ENCODE measurements around the gene FBN1. TPM values are rescaled to one million over a fixed set of nuclear protein-coding genes. Genes with fewer than 3 reads are reported as not detected.

FBN1 gene
- total RNA-seq, 1 experiment from 2014 or later, result 0.43 TPM

DNA sequence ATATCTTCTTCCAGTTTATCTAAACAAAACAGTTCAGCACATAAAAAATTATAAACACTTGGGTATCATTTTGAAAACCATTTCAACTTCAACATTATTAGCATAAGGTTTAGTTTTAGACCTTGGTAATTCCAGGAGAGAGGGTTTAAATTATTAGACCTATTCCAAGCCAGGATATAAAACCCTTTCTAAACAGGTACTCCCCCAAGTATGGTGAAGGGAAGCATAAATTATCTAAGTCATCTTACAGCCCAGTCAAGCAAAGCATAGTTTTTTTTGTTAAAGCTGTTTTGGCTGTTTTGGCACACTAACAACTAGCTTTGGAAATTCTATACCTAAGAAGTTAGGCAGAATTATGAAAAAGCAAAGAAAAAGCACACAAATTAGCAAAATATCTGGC, 87.3 kb downstream of the FBN1 start:
- intact Hi-C loops (cut with micrococcal nuclease; ENCODE audit: unreplicated experiment), result no loop called here
- no peak overlapping the region for H3K4me3 Mint-ChIP-seq (ENCODE audit: unreplicated experiment)
- Histone ChIP-seq H3K4me1 (no peaks in the 10 kb centered on the region), H3K4me3 (ENCODE audit: low read depth, low read length) (no peak overlapping the region), H3K27me3 (replicated peaks; ENCODE audit: control insufficient read depth, insufficient read depth, low read length) (no peaks in the 10 kb centered on the region), H3K9me3 (no peaks in the 10 kb centered on the region), H3K36me3 (ENCODE audit: control insufficient read depth, insufficient read depth, low read length) (no peaks in the 10 kb centered on the region)
- no TSS peak for BruUV-seq (replicated peaks)
- TF ChIP-seq, protein P1, sequence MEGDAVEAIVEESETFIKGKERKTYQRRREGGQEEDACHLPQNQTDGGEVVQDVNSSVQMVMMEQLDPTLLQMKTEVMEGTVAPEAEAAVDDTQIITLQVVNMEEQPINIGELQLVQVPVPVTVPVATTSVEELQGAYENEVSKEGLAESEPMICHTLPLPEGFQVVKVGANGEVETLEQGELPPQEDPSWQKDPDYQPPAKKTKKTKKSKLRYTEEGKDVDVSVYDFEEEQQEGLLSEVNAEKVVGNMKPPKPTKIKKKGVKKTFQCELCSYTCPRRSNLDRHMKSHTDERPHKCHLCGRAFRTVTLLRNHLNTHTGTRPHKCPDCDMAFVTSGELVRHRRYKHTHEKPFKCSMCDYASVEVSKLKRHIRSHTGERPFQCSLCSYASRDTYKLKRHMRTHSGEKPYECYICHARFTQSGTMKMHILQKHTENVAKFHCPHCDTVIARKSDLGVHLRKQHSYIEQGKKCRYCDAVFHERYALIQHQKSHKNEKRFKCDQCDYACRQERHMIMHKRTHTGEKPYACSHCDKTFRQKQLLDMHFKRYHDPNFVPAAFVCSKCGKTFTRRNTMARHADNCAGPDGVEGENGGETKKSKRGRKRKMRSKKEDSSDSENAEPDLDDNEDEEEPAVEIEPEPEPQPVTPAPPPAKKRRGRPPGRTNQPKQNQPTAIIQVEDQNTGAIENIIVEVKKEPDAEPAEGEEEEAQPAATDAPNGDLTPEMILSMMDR (IDR thresholded peaks at IDR 0.05; ENCODE audit: insufficient read depth in 1 of 2, low read depth in 1 of 2, low read length in 1 of 2, severe bottlenecking in 1 of 2, unreplicated experiment in 1 of 2), result no peak
- ChIA-PET POLR2A (no interaction called here), CTCF (no interaction called here)
- H3K27me3 Mint-ChIP-seq (ENCODE audit: insufficient read depth, unreplicated experiment), result peaks cover 10% of the 10 kb centered on the region
- no peak for DNase-seq
- no peaks in the 10 kb centered on the region for H3K9me3 Mint-ChIP-seq (ENCODE audit: unreplicated experiment)
- no peaks in the 10 kb centered on the region for H3K36me3 Mint-ChIP-seq (ENCODE audit: insufficient read depth, unreplicated experiment)
- no peak overlapping the region for H3K27ac Mint-ChIP-seq (ENCODE audit: unreplicated experiment)
- no peaks in the 10 kb centered on the region for H3K4me1 Mint-ChIP-seq (ENCODE audit: low read depth, unreplicated experiment)

DNA sequence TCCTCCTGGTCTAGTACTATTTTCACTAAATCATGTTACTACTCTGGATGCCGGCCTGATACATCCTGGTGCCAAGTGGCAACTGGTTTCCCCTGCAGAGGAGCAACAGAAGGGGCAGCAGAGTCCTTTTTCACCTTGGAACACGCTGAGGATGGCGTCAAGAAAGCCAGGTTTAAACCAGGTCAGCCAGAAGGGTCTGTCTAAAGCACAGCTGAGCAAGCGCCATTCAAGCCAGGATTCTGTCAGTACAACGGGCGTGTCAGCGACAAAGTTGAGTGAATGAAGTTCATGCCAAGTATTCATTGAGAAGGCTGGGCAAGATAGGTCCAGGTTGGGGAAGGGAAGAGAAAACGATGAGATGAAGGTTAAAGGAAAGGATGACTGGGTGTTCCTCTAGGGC, 88.2 kb downstream of the FBN1 start:
- H3K4me1 ChIP-seq, result no peaks in the 10 kb centered on the region
- H3K27me3 Mint-ChIP-seq (ENCODE audit: insufficient read depth, unreplicated experiment), result peaks cover 16% of the 10 kb centered on the region
- H3K4me3 Mint-ChIP-seq (ENCODE audit: unreplicated experiment), result no peak overlapping the region
- no peak overlapping the region for H3K4me3 ChIP-seq (ENCODE audit: low read depth, low read length)
- H3K4me1 Mint-ChIP-seq (ENCODE audit: low read depth, unreplicated experiment), result no peaks in the 10 kb centered on the region
- no peak for DNase-seq
- no TSS peak for BruUV-seq (replicated peaks)
- ChIA-PET POLR2A (no interaction called here), CTCF (no interaction called here)
- no peak overlapping the region for H3K27ac Mint-ChIP-seq (ENCODE audit: unreplicated experiment)
- H3K36me3 Mint-ChIP-seq (ENCODE audit: insufficient read depth, unreplicated experiment), result no peaks in the 10 kb centered on the region
- TF ChIP-seq, protein P1 (IDR thresholded peaks at IDR 0.05; ENCODE audit: insufficient read depth in 1 of 2, low read depth in 1 of 2, low read length in 1 of 2, severe bottlenecking in 1 of 2, unreplicated experiment in 1 of 2), result no peak
- H3K9me3 Mint-ChIP-seq (ENCODE audit: unreplicated experiment), result no peaks in the 10 kb centered on the region
- intact Hi-C loops (cut with micrococcal nuclease; ENCODE audit: unreplicated experiment), result no loop called here
- H3K9me3 ChIP-seq, result no peaks in the 10 kb centered on the region
- no peaks in the 10 kb centered on the region for H3K36me3 ChIP-seq (ENCODE audit: control insufficient read depth, insufficient read depth, low read length)
- no peaks in the 10 kb centered on the region for H3K27me3 ChIP-seq (replicated peaks; ENCODE audit: control insufficient read depth, insufficient read depth, low read length)

DNA sequence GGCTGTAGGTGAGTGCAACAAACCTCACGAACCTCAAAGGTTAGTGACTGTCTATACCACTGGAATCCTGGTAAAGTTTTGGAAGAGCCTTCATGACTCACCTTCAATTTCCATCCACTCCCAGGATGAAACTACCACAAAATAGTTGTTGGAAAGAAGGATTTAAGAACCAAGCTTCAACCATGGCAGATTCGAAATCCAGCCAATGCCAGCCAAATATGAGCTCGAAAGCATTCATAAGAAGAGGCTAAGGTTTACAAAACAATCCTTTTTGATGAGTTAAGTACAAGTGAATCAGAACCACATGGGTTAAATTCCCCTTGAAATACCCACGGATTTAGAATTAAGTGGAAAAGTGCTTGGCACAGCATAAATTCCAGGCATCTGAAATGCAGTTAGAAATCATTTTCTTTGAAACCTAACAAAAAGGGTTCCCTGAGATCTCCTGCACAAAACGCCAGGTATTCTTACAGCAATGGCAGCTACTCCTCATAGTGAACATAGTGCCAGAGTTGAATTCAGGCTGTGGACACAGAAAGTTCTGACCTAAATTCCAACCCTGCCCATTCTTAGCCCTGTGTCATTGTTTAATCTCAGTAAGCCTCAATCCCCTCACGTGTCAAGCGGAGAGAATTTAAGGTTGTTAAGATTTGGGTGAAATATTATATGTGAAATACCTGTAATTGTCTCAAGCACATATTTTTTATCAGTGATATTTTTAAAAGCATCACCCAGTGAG, 89.2 kb downstream of the FBN1 start:
- CTCF ChIA-PET, result no interaction called here
- no peaks in the 10 kb centered on the region for H3K4me1 Mint-ChIP-seq (ENCODE audit: low read depth, unreplicated experiment)
- TF ChIP-seq, protein P1 (IDR thresholded peaks at IDR 0.05; ENCODE audit: insufficient read depth in 1 of 2, low read depth in 1 of 2, low read length in 1 of 2, severe bottlenecking in 1 of 2, unreplicated experiment in 1 of 2), result no peak

More for the DNA sequence above, 89.2 kb downstream of the FBN1 start:
- POLR2A ChIA-PET, result no interaction called here
- Histone ChIP-seq H3K27me3 (replicated peaks; ENCODE audit: control insufficient read depth, insufficient read depth, low read length) (no peaks in the 10 kb centered on the region), H3K36me3 (ENCODE audit: control insufficient read depth, insufficient read depth, low read length) (no peaks in the 10 kb centered on the region), H3K4me3 (ENCODE audit: low read depth, low read length) (no peak overlapping the region), H3K4me1 (no peaks in the 10 kb centered on the region), H3K9me3 (no peaks in the 10 kb centered on the region)
- intact Hi-C loops (cut with micrococcal nuclease; ENCODE audit: unreplicated experiment), result no loop called here
- H3K9me3 Mint-ChIP-seq (ENCODE audit: unreplicated experiment), result no peaks in the 10 kb centered on the region
- no peak overlapping the region for H3K4me3 Mint-ChIP-seq (ENCODE audit: unreplicated experiment)
- no peak for DNase-seq
- no TSS peak for BruUV-seq (replicated peaks)
- H3K36me3 Mint-ChIP-seq (ENCODE audit: insufficient read depth, unreplicated experiment), result no peaks in the 10 kb centered on the region
- H3K27ac Mint-ChIP-seq (ENCODE audit: unreplicated experiment), result no peak overlapping the region
- H3K27me3 Mint-ChIP-seq (ENCODE audit: insufficient read depth, unreplicated experiment), result peaks cover 16% of the 10 kb centered on the region
